ENCODE data around the gene SRRM5.

- TF ChIP-seq SUZ12 (IDR thresholded peaks at IDR 0.05; ENCODE audit: extremely low read depth, insufficient read depth, insufficient read length) = no peak
- no peak for TF ChIP-seq YY1 (IDR thresholded peaks at IDR 0.05; ENCODE audit: insufficient read depth, insufficient read length)
- TF ChIP-seq ZNF274 (IDR thresholded peaks at IDR 0.05; ENCODE audit: low read depth, low read length) = no peak
Measured at GRCh38 chr19:43664018-43664417, 52.1 kb downstream of the SRRM5 start.

All from NT2/D1 (cell line).